Spleen (tissue), 7 donors: Measurements from ENCODE around the gene STAC.
"Not testable (repeated sequence)": the region's sequence is repeated elsewhere in the genome, so short reads cannot be mapped to it uniquely, and the experiment has no call there.

Experiments used
- CTCF ChIP-seq, 11 experiments: fragments of 200-600 bp in 7 of 11; fragments of 450-650 bp in 4 of 11; sonication (generic) in 4 of 11; IDR thresholded peaks in 8 of 11; conservative IDR thresholded peaks in 3 of 11; 1 replicate in 7 of 11; 2 replicates in 4 of 11; pipeline versions ENCODE4 v1.4.0 to v1.8.0; 2016 to 2021; ENCODE audit warnings: antibody characterized with exemption in 11 of 11, inconsistent platforms in 4 of 11, mild to moderate bottlenecking in 1 of 11
- POLR2A ChIP-seq, 3 donors: fragments of 450-650 bp; IDR thresholded peaks; one replicate each; pipeline ENCODE4 v1.5.1; 2017; ENCODE audit warnings: antibody characterized with exemption in 3 of 3, mild to moderate bottlenecking in 1 of 3
- POLR2AphosphoS5 ChIP-seq, 3 donors: sonication (generic); formaldehyde crosslinking; IDR thresholded peaks; one replicate each; pipeline ENCODE4 v1.5.1; 2017; ENCODE audit warnings: antibody characterized with exemption in 3 of 3
- donor health status: DM: no; HTN: no; CAD: no; lungs with moderate emphysema.
- donor health status: DM: no; HTN: no; CAD: no.
- donor health status: DM: no; HTN: no; CAD: no.

GRCh38 chr3:36578418-36578817 lies 198.1 kb downstream of the STAC start:
- TF ChIP-seq CTCF (IDR thresholded peaks at IDR 0.05 in 8 of 11, conservative IDR thresholded peaks at IDR 0.05 in 3 of 11); POLR2AphosphoS5 (IDR thresholded peaks at IDR 0.05); POLR2A (IDR thresholded peaks at IDR 0.05): not testable (repeated sequence)
